RKO (cell line): ENCODE results near the gene KRT74.
A peak's percentile ranks its signal among the peaks of the same experiment; 100 is the strongest.

Source experiments
- DNase-seq: peaks from one replicate; pipeline ENCODE4 v3.0.0-alpha.2; 2016; ENCODE audit warnings: low spot score

KRT74 gene

DNA sequence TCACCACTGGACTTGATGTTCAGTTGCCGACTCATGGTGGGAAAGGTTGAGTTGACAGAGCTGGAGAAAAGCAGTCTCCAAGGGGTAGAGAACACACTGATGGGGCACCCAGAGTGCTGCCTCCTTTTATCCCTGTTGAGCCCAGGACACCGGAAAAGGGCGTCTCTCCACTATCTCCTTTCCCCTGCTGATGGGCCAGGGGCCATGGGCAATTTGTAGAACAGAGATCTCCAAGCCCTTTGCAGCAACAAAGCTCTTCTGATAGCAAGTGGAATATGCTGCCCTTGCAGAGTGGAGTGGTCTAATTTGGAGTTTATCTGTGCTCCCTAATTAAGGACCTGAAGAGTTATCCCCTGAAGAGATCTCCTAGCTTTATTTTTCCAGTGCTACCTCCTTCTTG lies at the start of gene KRT74:
KRT74 (minus strand) TSS at position 101 of the 400 bp plus-strand sequence; CDS start at position 35, 66 bp downstream.
- DNase-seq = no peak

DNA sequence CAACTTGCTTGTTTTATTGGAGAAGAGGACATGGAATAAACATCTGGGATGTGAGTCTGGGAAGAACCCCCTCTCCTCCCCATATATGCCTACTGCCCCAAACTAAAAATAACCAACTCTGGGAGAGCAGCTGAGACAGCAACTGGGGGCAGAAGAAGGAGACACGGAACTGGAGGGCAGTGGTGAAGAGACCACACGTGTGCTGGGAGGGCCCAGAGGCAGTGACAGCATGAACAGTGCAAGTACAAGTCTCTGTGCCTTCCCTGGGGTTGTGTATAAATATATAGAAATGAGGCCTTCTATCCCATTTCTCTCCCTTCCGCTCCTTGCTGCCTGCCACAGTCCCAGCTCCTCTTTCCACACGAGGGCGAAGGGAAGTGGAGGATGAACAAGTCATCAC lies 48.7 kb upstream of the KRT74 start:
- DNase-seq = no peak

DNA sequence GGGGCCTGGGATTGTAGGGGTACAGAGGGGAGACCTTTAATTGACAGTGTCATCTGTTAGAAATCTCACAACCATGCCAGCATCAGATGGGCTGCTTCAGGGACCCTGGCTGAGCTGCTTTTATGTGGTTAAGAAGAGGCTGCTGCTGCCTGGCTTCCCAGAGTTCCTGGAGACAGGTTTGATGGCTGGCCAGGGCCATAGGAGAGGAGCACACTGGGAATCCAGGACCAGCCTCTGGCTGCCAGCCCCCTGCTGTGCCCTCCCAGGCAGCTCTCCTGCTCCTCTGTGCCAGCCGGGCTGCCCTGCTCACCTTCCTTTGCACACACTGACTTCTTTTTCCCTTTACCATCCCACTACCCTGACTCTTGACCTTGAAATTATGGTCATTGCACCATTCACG lies 45.2 kb upstream of the KRT74 start:
- DNase-seq = no peak

DNA sequence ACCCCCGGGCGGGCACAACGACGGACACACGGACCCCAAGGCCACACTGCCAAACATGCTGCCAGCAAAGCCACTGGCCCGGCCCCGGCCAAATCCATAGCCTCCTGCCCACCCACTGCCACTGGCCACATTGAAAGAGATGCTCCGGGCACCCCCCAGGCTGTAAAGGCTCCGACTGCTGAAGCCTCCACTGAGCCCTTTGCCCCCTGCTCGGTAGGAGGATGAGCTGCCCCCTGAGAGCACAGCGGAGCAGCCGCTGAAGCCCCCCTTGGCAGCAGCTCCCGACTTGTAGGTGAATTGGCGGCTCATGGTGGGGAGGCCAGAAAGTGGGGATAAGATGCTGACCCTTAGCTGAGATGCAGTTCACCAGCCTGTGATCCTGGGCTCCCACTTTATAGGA lies 44.6 kb upstream of the KRT74 start, which contains the start of gene KRT73:
KRT73 (minus strand) TSS at position 344 of the 400 bp plus-strand sequence; CDS start at position 309, 35 bp downstream.
- DNase-seq = no peak

GRCh38 chr12:52617403-52617785 lies 43.8 kb upstream of the KRT74 start:
- DNase-seq = no peak

- no peak for DNase-seq
These were observed 43.2 kb upstream of the KRT74 start for GRCh38 chr12:52616680-52617402.

DNA sequence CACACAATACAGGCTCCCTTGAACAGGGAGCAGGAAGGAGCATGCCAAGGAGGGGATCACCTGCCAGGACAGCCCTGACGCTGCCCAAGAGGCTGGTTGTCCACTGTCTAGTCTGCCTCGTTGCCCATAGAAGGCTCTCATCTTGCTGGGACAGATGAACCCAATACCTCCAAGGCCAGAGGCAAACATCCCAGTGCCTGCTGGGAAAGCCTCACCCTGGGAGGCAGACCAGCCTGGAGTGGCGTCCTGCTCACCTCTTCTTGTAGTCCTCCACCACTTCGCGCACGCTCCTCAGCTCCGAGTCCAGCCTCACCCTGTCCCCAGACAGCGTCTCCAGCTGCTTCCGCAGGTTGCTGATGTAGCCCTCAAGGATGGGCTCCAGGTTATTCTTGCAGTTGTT lies 42.3 kb upstream of the KRT74 start:
- DNase-seq = no peak

DNA sequence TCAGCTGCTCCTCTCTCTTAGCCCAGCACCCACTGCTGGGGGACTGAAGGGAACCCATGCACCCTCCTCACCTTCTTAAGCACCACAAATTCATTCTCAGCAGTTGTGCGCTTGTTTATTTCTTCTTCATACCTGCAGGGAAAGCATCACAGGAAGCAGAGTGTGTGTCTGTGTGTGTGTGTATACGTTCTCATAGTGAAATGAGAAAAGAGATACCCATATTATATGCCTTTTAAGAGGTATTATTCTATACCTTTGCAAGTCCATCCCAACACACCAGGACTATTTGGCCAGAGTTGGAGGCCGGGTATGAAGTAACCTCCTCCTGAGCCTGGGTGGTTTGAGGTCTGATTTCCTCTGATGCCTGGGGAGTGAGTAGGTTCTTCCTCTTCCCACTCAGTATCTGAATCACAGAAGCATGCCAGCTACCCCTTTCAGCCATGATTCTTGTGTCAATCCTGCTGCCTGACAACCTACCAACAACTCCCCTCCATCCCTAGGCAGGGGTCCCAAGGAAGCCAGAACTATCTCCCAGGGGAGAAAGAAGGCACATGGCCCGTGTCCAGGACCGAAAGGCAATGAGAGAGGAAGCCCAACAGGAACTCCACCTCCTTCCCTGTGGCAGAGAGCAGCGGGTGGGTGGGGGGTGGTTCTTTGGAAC lies 41.7 kb upstream of the KRT74 start:
- no peak for DNase-seq

GRCh38 chr12:52614381-52615207 lies 41.0 kb upstream of the KRT74 start:
- DNase-seq = no peak

- DNase-seq = no peak
These were observed 39.9 kb upstream of the KRT74 start for GRCh38 chr12:52613384-52614030.

- no peak for DNase-seq
These were observed 39.1 kb upstream of the KRT74 start for GRCh38 chr12:52612431-52613383.

GRCh38 chr12:52611080-52611468 lies 37.4 kb upstream of the KRT74 start:
- no peak for DNase-seq

DNA sequence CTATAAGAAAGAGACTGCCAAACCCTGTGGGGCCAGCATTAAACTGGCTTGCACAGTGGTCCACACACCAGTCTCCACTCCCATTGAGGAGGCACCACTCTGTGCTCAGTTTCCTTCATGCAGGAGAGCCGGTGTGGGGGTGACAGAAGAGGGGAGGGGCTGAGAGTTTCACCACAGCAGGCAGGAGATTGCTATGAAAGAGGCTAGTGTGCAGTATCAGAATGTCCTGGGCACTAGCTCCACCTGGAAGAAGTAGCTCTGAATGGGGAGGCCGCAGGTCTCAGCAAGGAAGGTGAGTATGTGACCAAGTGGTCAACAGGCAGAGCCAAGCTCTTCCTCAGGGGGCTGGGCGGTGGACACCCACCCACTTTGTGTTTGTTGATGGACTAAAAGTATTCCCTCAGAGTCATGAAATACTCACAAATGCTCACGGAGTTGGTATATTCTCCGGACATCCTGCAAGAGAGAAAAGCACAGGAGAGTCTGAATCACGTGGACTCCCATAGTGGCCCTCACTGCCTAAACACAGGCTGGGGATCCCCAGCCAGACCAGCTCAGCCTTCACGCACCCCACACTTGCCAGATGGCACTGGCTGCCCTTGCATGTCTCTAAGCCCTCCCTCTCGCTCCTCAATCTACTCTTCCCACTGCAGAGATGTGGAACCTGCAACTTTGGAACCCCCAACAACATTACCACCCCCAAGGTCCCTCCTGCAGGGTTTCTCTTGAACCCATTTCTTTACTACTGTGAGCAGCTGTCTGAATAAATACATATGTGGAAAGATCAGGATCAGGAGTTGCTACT lies 35.4 kb upstream of the KRT74 start:
- DNase-seq = no peak

- DNase-seq = no peak
These were observed 34.5 kb upstream of the KRT74 start for GRCh38 chr12:52608161-52608560.

- no peak for DNase-seq
These were observed 33.7 kb upstream of the KRT74 start for GRCh38 chr12:52607314-52607713.

DNA sequence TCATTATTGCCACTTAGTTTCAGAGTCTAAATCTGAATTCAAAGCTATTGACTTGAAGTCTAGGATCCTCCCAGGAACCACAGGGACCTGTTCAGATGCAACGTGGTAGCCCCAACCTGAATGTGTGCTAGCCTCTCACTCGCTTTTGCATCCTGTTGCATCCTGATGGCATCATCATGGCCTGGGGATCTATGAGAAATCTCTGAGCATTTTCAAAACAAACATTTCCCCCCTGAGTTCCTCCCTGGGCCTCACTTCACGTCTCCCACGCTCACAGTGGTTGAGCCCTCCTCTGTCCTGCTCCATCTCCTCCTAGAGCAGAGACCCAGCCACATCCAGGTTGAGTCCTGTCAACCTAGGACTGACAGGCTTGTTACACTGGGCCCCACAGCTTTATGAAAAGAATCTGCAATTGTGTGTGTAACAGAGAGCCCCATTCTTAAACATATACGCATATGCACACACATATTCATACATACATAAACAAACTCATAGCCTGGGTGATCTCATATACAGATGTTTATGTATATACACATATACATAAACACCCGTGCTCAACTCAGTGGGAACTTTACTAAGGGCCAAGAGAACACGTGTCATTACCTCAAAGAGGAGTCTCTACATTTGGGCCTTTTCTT lies 33.1 kb upstream of the KRT74 start:
- no peak for DNase-seq

DNA sequence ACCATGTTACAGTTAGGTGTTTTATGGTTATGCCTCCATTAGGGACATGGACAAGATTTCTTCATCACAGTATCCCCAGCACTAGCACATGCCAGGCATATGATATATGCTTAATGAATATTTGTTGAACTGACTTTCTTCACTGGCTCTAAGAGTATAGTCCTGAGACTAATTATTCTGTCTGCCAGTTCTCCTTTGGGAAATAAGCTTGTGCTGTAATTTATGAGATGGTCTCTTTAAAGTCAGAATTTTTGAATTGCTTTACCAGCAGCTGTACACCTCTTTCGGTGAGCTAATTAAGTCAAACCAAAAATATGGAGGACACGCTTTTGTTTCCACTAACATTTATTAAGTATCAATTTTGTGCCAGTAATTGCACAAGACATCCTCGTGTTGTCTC lies 32.5 kb upstream of the KRT74 start:
- no peak for DNase-seq

GRCh38 chr12:52605542-52605941 lies 31.9 kb upstream of the KRT74 start:
- DNase-seq = no peak

DNA sequence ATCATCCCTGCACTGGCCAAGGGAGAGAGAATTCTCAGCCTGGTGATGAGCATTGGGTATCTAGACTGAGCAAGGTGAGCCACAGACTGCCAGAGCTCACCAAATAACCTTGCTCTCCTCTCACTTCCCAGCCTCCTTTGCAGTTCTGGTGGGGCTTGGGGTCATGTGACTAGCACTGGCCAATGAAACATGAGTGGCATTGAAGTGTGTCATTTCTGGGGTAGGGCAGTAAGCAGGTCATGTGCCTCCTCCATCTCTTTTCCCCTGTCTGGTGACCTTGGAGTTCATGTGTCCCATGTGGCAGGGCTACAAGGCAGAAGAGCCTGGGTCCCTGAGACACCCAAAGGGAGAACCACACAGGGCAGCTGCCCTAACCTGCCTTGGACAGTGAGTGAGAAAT lies 31.2 kb upstream of the KRT74 start:
- DNase-seq = peak; percentile 3

GRCh38 chr12:52603314-52603713 lies 29.7 kb upstream of the KRT74 start:
- DNase-seq = peak; percentile 24
